Ramos (cell line): ENCODE results near the gene STEAP2.
"Not testable (repeated sequence)": the region's sequence is repeated elsewhere in the genome, so short reads cannot be mapped to it uniquely, and the experiment has no call there.

Source experiments
- in situ Hi-C: fragments of 300-500 bp; cut with MboI; formaldehyde crosslinking; loops from one replicate; pipeline ENCODE4 v1.14.3; 2022; ENCODE audit warnings: low sequenced_read_pairs; ENCODE audit not compliant: unreplicated experiment

STEAP2 gene

GRCh38 chr7:90232430-90232829 is 20.9 kb downstream of the STEAP2 start:
- in situ Hi-C loops = no loop called here

GRCh38 chr7:90233569-90233968 is 22.0 kb downstream of the STEAP2 start:
- in situ Hi-C loops = no loop called here

- in situ Hi-C loops = no loop called here
Observed at GRCh38 chr7:90236721-90237289, 25.3 kb downstream of the STEAP2 start.

GRCh38 chr7:90238022-90238421 is 26.5 kb downstream of the STEAP2 start:
- in situ Hi-C loops = no loop called here

GRCh38 chr7:90238583-90238982 is 27.0 kb downstream of the STEAP2 start:
- in situ Hi-C loops = no loop called here

- in situ Hi-C loops = no loop called here
Observed at GRCh38 chr7:90239050-90239449, 27.5 kb downstream of the STEAP2 start.

GRCh38 chr7:90239625-90240228 is 28.2 kb downstream of the STEAP2 start:
- in situ Hi-C loops = no loop called here

- in situ Hi-C loops = no loop called here
Observed at GRCh38 chr7:90242369-90243168, 31.0 kb downstream of the STEAP2 start.

- in situ Hi-C loops = no loop called here
Observed at GRCh38 chr7:90243556-90243955, 32.0 kb downstream of the STEAP2 start.

GRCh38 chr7:90244565-90244908 is 33.0 kb downstream of the STEAP2 start:
- in situ Hi-C loops = no loop called here

- in situ Hi-C loops = no loop called here
Observed at GRCh38 chr7:90244909-90245851, 33.6 kb downstream of the STEAP2 start, which contains the start of gene CFAP69. Gene CFAP69, plus strand, starts transcription at chr7:90245174. Its CDS starts 251 bp downstream, at chr7:90245425.

- in situ Hi-C loops = no loop called here
Observed at GRCh38 chr7:90246171-90246570, 34.6 kb downstream of the STEAP2 start.

- in situ Hi-C loops = no loop called here
Observed at GRCh38 chr7:90248706-90249105, 37.2 kb downstream of the STEAP2 start.

GRCh38 chr7:90250601-90251303 is 39.2 kb downstream of the STEAP2 start:
- in situ Hi-C loops = no loop called here

GRCh38 chr7:90251304-90251635 is 39.7 kb downstream of the STEAP2 start:
- in situ Hi-C loops = no loop called here

- in situ Hi-C loops = not testable (repeated sequence)
Observed at GRCh38 chr7:90256011-90256410, 44.5 kb downstream of the STEAP2 start.

GRCh38 chr7:90256778-90257177 is 45.2 kb downstream of the STEAP2 start:
- in situ Hi-C loops = no loop called here

- in situ Hi-C loops = no loop called here
Observed at GRCh38 chr7:90261441-90261840, 49.9 kb downstream of the STEAP2 start.

- in situ Hi-C loops = no loop called here
Observed at GRCh38 chr7:90262438-90262837, 50.9 kb downstream of the STEAP2 start.

- in situ Hi-C loops = no loop called here
Observed at GRCh38 chr7:90266808-90267207, 55.3 kb downstream of the STEAP2 start.
